H1 (cell line): Measurements from ENCODE around the gene ZSCAN5A. TPM values are rescaled to one million over a fixed set of nuclear protein-coding genes. Genes with fewer than 3 reads are reported as not detected.

Experiments used
- CTCF ChIA-PET: fragments of 300-600 bp; sonication (Branson Sonifier 250); formaldehyde crosslinking; loops from one replicate; lab custom pipeline; 2021; ENCODE audit not compliant: partially characterized antibody; lab: Charles Lee
- POLR2A ChIA-PET: fragments of 300-600 bp; sonication (Branson Sonifier 250); formaldehyde crosslinking; loops from one replicate; lab custom pipeline; 2021; ENCODE audit warnings: inconsistent platforms; ENCODE audit not compliant: partially characterized antibody; lab: Charles Lee
- DNase-seq, 2 experiments: peaks; one replicate each; pipeline versions ENCODE4 v3.0.0 to v3.0.0-alpha.2; 2010 to 2022; ENCODE audit warnings: low spot score in 2 of 2, low read depth in 1 of 2, mixed read lengths in 1 of 2
- FAIRE-seq: peaks from 2 replicates; lab custom pipeline; 2011; peaks lifted over from hg19 to GRCh38; lab: Jason Lieb, UNC
- H2AFZ ChIP-seq: 2 replicates; pipeline ENCODE4 v1.8.1; 2012; ENCODE audit warnings: low read length, inconsistent platforms
- H2AK5ac ChIP-seq: 2 replicates; pipeline ENCODE4 v1.6.1; 2013; ENCODE audit warnings: low read depth, low read length
- H2BK120ac ChIP-seq: replicated peaks from 2 replicates; pipeline ENCODE3; 2013; ENCODE audit warnings: low read depth, low read length, inconsistent platforms
- H2BK12ac ChIP-seq: 2 replicates; pipeline ENCODE4 v1.6.1; 2013; ENCODE audit warnings: low read depth, low read length
- H2BK15ac ChIP-seq: 2 replicates; pipeline ENCODE4 v1.6.1; 2013; ENCODE audit warnings: low read length
- H2BK20ac ChIP-seq: 2 replicates; pipeline ENCODE4 v1.6.1; 2013; ENCODE audit warnings: low read length
- H2BK5ac ChIP-seq: 2 replicates; pipeline ENCODE4 v1.6.1; 2013; ENCODE audit warnings: low read depth, low read length
- H3K14ac ChIP-seq: 2 replicates; pipeline ENCODE4 v1.6.1; 2013; ENCODE audit warnings: inconsistent platforms; ENCODE audit not compliant: insufficient read length
- H3K18ac ChIP-seq: 2 replicates; pipeline ENCODE4 v1.6.1; 2013; ENCODE audit warnings: low read length; ENCODE audit errors: extremely low read depth
- H3K23ac ChIP-seq: 2 replicates; pipeline ENCODE4 v1.6.1; 2013; ENCODE audit warnings: inconsistent platforms; ENCODE audit not compliant: insufficient read length
- H3K23me2 ChIP-seq: 2 replicates; pipeline ENCODE4 v1.6.1; 2013; ENCODE audit warnings: low read depth, low read length
- H3K27ac ChIP-seq: 2 replicates; pipeline ENCODE4 v1.6.1; 2011; ENCODE audit warnings: low read depth, low read length, inconsistent platforms
- H3K27me3 ChIP-seq, 4 experiments: replicated peaks in 1 of 4; 1 replicate in 1 of 4; 2 replicates in 3 of 4; pipeline versions ENCODE4 v1.6.1 to v1.8.1; 2011 to 2013; ENCODE audit warnings: low read length in 3 of 4, mild to moderate bottlenecking in 3 of 4, inconsistent platforms in 2 of 4, mixed read lengths in 2 of 4, moderate library complexity in 1 of 4; ENCODE audit not compliant: control insufficient read depth in 3 of 4, insufficient read depth in 3 of 4; ENCODE audit errors: extremely low read depth in 1 of 4
- H3K36me3 ChIP-seq, 4 experiments: 2 replicates each; pipeline versions ENCODE4 v1.6.1 to v1.8.1; 2011 to 2013; ENCODE audit warnings: mild to moderate bottlenecking in 4 of 4, low read length in 3 of 4, moderate library complexity in 2 of 4, control low read depth in 1 of 4, inconsistent platforms in 1 of 4; ENCODE audit not compliant: insufficient read depth in 4 of 4, control insufficient read depth in 2 of 4
- H3K4ac ChIP-seq: replicated peaks from 2 replicates; pipeline ENCODE3; 2013; ENCODE audit warnings: low read length, low read depth, mixed read lengths, inconsistent platforms; ENCODE audit not compliant: insufficient read length
- H3K4me1 ChIP-seq, 4 experiments: replicated peaks in 1 of 4; 1 replicate in 1 of 4; 2 replicates in 3 of 4; pipeline versions ENCODE4 v1.6.1 to v1.8.1; 2011 to 2013; ENCODE audit warnings: low read length in 3 of 4, inconsistent platforms in 2 of 4, mixed read lengths in 1 of 4; ENCODE audit not compliant: insufficient read depth in 4 of 4, control insufficient read depth in 3 of 4
- H3K4me2 ChIP-seq, 2 experiments: 2 replicates each; pipeline versions ENCODE4 v1.6.1 to v1.8.1; 2011 to 2013; ENCODE audit warnings: low read depth in 2 of 2, low read length in 2 of 2, control low read depth in 1 of 2, inconsistent platforms in 1 of 2, mild to moderate bottlenecking in 1 of 2; ENCODE audit not compliant: insufficient read depth in 1 of 2
- H3K4me3 ChIP-seq, 4 experiments: fragments of 200-600, 300-600 bp in 1 of 4; sonication (generic), shearing (Covaris generic), sonication (Bioruptor Twin) in 1 of 4; 2 replicates each; pipeline versions ENCODE4 v1.5.1 to v1.8.1; 2011 to 2016; ENCODE audit warnings: low read length in 4 of 4, low read depth in 3 of 4, control low read depth in 2 of 4, inconsistent platforms in 2 of 4, mild to moderate bottlenecking in 2 of 4, mixed read lengths in 1 of 4, moderate library complexity in 1 of 4; ENCODE audit not compliant: insufficient read depth in 2 of 4; ENCODE audit errors: extremely low read depth in 1 of 4
- H3K56ac ChIP-seq: replicated peaks from 2 replicates; pipeline ENCODE3; 2013; ENCODE audit warnings: low read depth, mild to moderate bottlenecking, mixed read lengths, low read length, inconsistent platforms; ENCODE audit not compliant: insufficient read length
- H3K79me1 ChIP-seq: 2 replicates; pipeline ENCODE4 v1.6.1; 2013; ENCODE audit warnings: low read depth, low read length, control low read depth
- H3K79me2 ChIP-seq, 2 experiments: 2 replicates each; pipeline versions ENCODE4 v1.6.1 to v1.8.1; 2012 to 2013; ENCODE audit warnings: low read length in 2 of 2, mild to moderate bottlenecking in 2 of 2, inconsistent platforms in 1 of 2; ENCODE audit not compliant: insufficient read depth in 2 of 2, control insufficient read depth in 1 of 2
- H3K9ac ChIP-seq, 4 experiments: replicated peaks in 1 of 4; 1 replicate in 1 of 4; 2 replicates in 3 of 4; pipeline versions ENCODE4 v1.6.1 to v1.8.1; 2011 to 2013; ENCODE audit warnings: low read depth in 3 of 4, low read length in 3 of 4, control low read depth in 2 of 4, mild to moderate bottlenecking in 2 of 4, moderate library complexity in 2 of 4, inconsistent platforms in 1 of 4; ENCODE audit errors: extremely low read depth in 1 of 4
- H3K9me3 ChIP-seq, 2 experiments: 2 replicates each; pipeline versions ENCODE4 v1.6.1 to v1.8.1; 2012 to 2013; ENCODE audit warnings: mild to moderate bottlenecking in 2 of 2, moderate library complexity in 2 of 2, control low read depth in 1 of 2, inconsistent platforms in 1 of 2, low read depth in 1 of 2, low read length in 1 of 2, mixed read lengths in 1 of 2; ENCODE audit not compliant: insufficient read depth in 2 of 2
- H4K20me1 ChIP-seq, 2 experiments: replicated peaks in 1 of 2; 2 replicates each; pipeline versions ENCODE3 to v1.8.1; 2011 to 2013; ENCODE audit warnings: inconsistent platforms in 2 of 2, low read length in 2 of 2, mild to moderate bottlenecking in 1 of 2; ENCODE audit not compliant: insufficient read depth in 2 of 2, control insufficient read depth in 1 of 2
- H4K5ac ChIP-seq: 2 replicates; pipeline ENCODE4 v1.6.1; 2013; ENCODE audit warnings: low read length, low read depth, mixed read lengths, inconsistent platforms; ENCODE audit not compliant: insufficient read length
- H4K8ac ChIP-seq: 2 replicates; pipeline ENCODE4 v1.8.0; 2013; ENCODE audit warnings: mild to moderate bottlenecking, moderate library complexity, low read length, inconsistent platforms; ENCODE audit not compliant: insufficient read depth; ENCODE audit errors: extremely low read depth
- H4K91ac ChIP-seq: replicated peaks from 2 replicates; pipeline ENCODE3; 2013; ENCODE audit warnings: low read length, mixed read lengths, inconsistent platforms; ENCODE audit not compliant: insufficient read length
- KDM1A ChIP-seq: fragments of 200-600, 300-600 bp; sonication (generic); IDR thresholded peaks from 2 replicates; pipeline ENCODE4 v1.7.1; 2016; ENCODE audit warnings: mild to moderate bottlenecking, low read length, borderline replicate concordance
- WGBS, 2 experiments: shearing (Covaris generic) in 1 of 2; methylation state at CpG; one replicate each; pipeline versions ENCODE4 v1.1.6 to v1.1.7; 2013 to 2015; ENCODE audit warnings: low lambda C conversion rate in 2 of 2, mixed read lengths in 2 of 2, inconsistent platforms in 1 of 2, low coverage in 1 of 2, missing lambda C conversion rate in 1 of 2; ENCODE audit not compliant: insufficient replicate concordance in 2 of 2, insufficient coverage in 1 of 2, insufficient read length in 1 of 2; ENCODE audit errors: extremely low coverage in 1 of 2, missing lambda C conversion rate in 1 of 2; 5-methylcytosine and 5-hydroxymethylcytosine counted together
- polyA plus RNA-seq, 7 experiments: library from polyadenylated mRNA; depleted of rRNA in 3 of 7; stranded (reverse) in 5 of 7; unstranded in 2 of 7; fragments of >200 nt in 5 of 7; fragments of 200-250 nt in 2 of 7; gene quantifications; 1 replicate in 5 of 7; 2 replicates in 1 of 7; 4 replicates in 1 of 7; pipeline versions ENCODE4 v1.2.1 to v1.2.3, GENCODE V29; 2011 to 2013; ENCODE audit warnings: missing spikeins in 2 of 7, mixed read lengths in 2 of 7
- total RNA-seq: library from RNA; stranded (reverse); fragmentation: NEBNext Ultra II Directional; extraction: Animal tissue kit (Norgen Biotek cat#: 25700); gene quantifications from 2 replicates; pipeline ENCODE4 v1.2.1, GENCODE V29; 2021
- TF ChIP-seq, protein P1 (sequence below): IDR thresholded peaks from 2 replicates; pipeline ENCODE4 v1.6.1; 2012; ENCODE audit warnings: low read length, inconsistent platforms

ZSCAN5A gene
- total and polyA plus RNA-seq, 2 of the 8 experiments (the other 6 are each of a cell fraction or from before 2014, with no cell fraction given): 8.6 to 11.0 TPM

DNA sequence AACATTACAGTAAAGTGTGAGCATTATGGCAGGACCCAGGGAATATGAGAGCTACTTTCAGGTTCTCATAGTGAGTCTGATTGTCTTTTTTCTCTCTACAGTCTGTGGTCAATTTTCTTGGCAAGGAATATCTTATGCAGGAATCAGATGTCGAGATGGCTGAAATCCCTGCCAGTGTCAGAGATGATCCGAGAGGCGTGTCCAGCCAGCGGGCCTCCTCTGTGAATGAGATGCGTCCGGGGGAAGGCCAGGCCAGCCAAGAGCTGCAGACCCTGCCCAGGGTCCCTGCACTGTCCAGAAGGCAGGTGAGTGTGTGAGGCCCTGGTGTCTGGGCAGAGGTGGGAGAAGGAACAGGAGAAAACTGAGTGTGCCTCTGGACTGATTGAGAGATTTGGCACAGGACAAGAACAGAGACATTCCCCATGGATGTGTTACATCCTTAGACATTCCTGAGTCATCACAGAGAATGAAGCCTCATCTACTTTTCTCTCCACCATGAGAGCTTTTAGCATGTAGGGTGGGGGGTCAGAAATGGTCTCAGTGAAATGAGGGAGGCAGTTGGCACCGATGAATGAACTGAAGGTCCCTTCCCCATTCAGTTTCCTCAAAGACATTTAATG lies 69.4 kb downstream of the ZSCAN5A start:
- Histone ChIP-seq H4K5ac (no peak overlapping the region), H2BK5ac (no peak overlapping the region), H3K56ac (no peak overlapping the region), H3K14ac (no peak overlapping the region), H3K4me2 (no peak overlapping the region), H3K27me3 (no peaks in the 10 kb centered on the region), H3K4me1 (no peaks in the 10 kb centered on the region), H3K79me1 (no peaks in the 10 kb centered on the region; the same call in 1 of the 2 replicates), H2BK20ac (no peak overlapping the region), H3K27ac (no peak overlapping the region), H4K8ac (no peak overlapping the region), H3K4ac (no peak overlapping the region), H4K20me1 (no peaks in the 10 kb centered on the region), H2BK120ac (no peak overlapping the region), H2AFZ (no peak overlapping the region), H3K4me3 (no peak overlapping the region), H4K91ac (no peak overlapping the region), H3K23me2 (no peaks in the 10 kb centered on the region), H3K18ac (no peak overlapping the region), H3K9me3 (no peaks in the 10 kb centered on the region), H3K9ac (no peak overlapping the region), H3K23ac (no peak overlapping the region), H2BK15ac (no peak overlapping the region), H3K79me2 (no peaks in the 10 kb centered on the region), H2BK12ac (no peak overlapping the region), H2AK5ac (no peak overlapping the region), H3K36me3 (no peaks in the 10 kb centered on the region)
- DNase-seq: no peak
- no peak for FAIRE-seq
- ChIA-PET POLR2A (no interaction called here), CTCF (interaction anchor here (0.6 to 3.9 kb wide), 8 partner anchors 12 to 171 kb away, joined by 3 to 18 read pairs (median 3); no protein-coding TSS in a partner anchor)
- WGBS, 2 experiments: 88% methylated on average over 7 of the region's 7 CpGs; no CpG with 5 or more reads in 1 of the 2 experiments
- no peak for TF ChIP-seq KDM1A
- TF ChIP-seq, protein P1, sequence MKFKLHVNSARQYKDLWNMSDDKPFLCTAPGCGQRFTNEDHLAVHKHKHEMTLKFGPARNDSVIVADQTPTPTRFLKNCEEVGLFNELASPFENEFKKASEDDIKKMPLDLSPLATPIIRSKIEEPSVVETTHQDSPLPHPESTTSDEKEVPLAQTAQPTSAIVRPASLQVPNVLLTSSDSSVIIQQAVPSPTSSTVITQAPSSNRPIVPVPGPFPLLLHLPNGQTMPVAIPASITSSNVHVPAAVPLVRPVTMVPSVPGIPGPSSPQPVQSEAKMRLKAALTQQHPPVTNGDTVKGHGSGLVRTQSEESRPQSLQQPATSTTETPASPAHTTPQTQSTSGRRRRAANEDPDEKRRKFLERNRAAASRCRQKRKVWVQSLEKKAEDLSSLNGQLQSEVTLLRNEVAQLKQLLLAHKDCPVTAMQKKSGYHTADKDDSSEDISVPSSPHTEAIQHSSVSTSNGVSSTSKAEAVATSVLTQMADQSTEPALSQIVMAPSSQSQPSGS: no peak
